Right lobe of liver (tissue), 6 donors: ENCODE data around the gene DSN1. TPM values are rescaled to one million over a fixed set of nuclear protein-coding genes. Genes with fewer than 3 reads are reported as not detected.
A peak's percentile ranks its signal among the peaks of the same experiment; 100 is the strongest.

Source experiments
- ATAC-seq, 4 donors: fragments of 200-7000 bp; cut with Tn5 transposase; one replicate each; pipeline ENCODE4 v1.9.1; 2020; ENCODE audit warnings: mild to moderate bottlenecking in 4 of 4, moderate library complexity in 4 of 4
- DNase-seq, 3 donors: peaks; one replicate each; pipeline ENCODE4 v3.0.0-alpha.2; 2020
- H3K27ac ChIP-seq, 3 donors: fragments of 200-600 bp; one replicate each; pipeline ENCODE4 v1.8.0; 2022
- H3K27me3 ChIP-seq, 2 donors: fragments of 200-600 bp; one replicate each; pipeline ENCODE4 v1.8.0; 2022
- H3K36me3 ChIP-seq, 4 donors: fragments of 200-600 bp; sonication (generic) in 1 of 4; one replicate each; pipeline versions ENCODE4 v1.5.1 to v1.8.0; 2017 to 2022; ENCODE audit warnings: control low read depth in 1 of 4
- H3K4me1 ChIP-seq, 4 donors: fragments of 200-600 bp; sonication (generic) in 1 of 4; one replicate each; pipeline versions ENCODE4 v1.5.1 to v1.8.0; 2017 to 2022; ENCODE audit warnings: control low read depth in 1 of 4
- H3K4me3 ChIP-seq, 3 donors: fragments of 200-600 bp; one replicate each; pipeline ENCODE4 v1.8.0; 2022
- H3K9me3 ChIP-seq, 4 donors: fragments of 200-600 bp; sonication (generic) in 1 of 4; one replicate each; pipeline versions ENCODE4 v1.5.1 to v1.8.0; 2017 to 2022; ENCODE audit warnings: control low read depth in 1 of 4
- POLR2A ChIP-seq: fragments of 450-650 bp; IDR thresholded peaks from one replicate; pipeline ENCODE4 v1.6.1; 2017; ENCODE audit warnings: antibody characterized with exemption, mild to moderate bottlenecking
- WGBS: methylation state at CpG from one replicate; pipeline ENCODE4 v1.1.6; 2018; ENCODE audit warnings: low coverage, low lambda C conversion rate; ENCODE audit not compliant: insufficient coverage; ENCODE audit errors: missing lambda C conversion rate; 5-methylcytosine and 5-hydroxymethylcytosine counted together
- intact Hi-C, 2 donors: fragments of 100-400 bp; cut with DNase I; formaldehyde crosslinking; loops; one replicate each; pipeline versions ENCODE4 v1.11.2 to v1.14.1; 2022
- total RNA-seq, 6 experiments: library from RNA; depleted of rRNA in 2 of 6; stranded (reverse); fragments of >200 nt in 2 of 6; fragmentation: NEBNext Ultra II Directional in 3 of 6; extraction: Animal tissue kit (Norgen Biotek cat#: 25700) in 3 of 6; gene quantifications; one replicate each; pipeline versions ENCODE4 v1.1.0 to v1.2.4, GENCODE V29; 2016 to 2023
- TF ChIP-seq, protein P1 (sequence below), 4 donors: fragments of 200-600 bp in 3 of 4; fragments of 450-650 bp in 1 of 4; IDR thresholded peaks; one replicate each; pipeline versions ENCODE4 v1.5.1 to v1.8.0; 2016 to 2022; ENCODE audit warnings: antibody characterized with exemption in 4 of 4, mild to moderate bottlenecking in 2 of 4
- donor health status: DM: no; HTN: yes; CAD: no.
- donor health status: DM: no; HTN: no; CAD: no.
- donor health status: DM: no; HTN: no; CAD: no.
- donor health status: DM: no; HTN: yes; CAD: no.
- donor health status: DM: no; HTN: yes; CAD: no.

The DSN1 gene
- total RNA-seq, 6 experiments from 2014 or later: 2.7 to 9.8 (median 4.7) TPM

DNA sequence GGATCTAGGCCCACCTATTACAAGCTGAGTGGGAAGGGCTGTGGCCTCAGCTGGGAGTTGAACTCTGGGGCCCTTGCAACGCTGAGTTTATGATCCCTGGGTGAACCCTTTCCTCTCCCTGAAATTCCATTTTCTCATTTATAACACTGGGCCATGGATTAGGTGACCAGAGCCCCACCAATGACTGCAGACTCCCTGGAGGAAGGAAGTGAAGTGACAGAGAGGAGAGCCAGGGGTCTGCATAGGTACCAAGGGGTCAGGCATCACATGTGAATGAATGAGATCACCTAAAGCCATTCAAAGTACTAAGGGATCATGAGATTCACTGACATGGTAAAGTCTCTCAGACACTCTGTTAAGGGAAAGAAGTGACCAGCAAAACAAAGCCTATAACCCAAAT, 46.5 kb upstream of the DSN1 start:
- Histone ChIP-seq H3K4me3 (no peak overlapping the region), H3K27me3 (no peaks in the 10 kb centered on the region), H3K9me3 (no peaks in the 10 kb centered on the region), H3K4me1 (no peaks in the 10 kb centered on the region), H3K36me3 (peaks cover 0 to 2% (median 0%) of the 10 kb centered on the region in 4 donors), H3K27ac (no peak overlapping the region)
- intact Hi-C loops: no loop called here
- ATAC-seq: no peak
- DNase-seq: no peak
- no CpG with 5 or more reads among the region's 1 CpG for WGBS
- TF ChIP-seq, protein P1, sequence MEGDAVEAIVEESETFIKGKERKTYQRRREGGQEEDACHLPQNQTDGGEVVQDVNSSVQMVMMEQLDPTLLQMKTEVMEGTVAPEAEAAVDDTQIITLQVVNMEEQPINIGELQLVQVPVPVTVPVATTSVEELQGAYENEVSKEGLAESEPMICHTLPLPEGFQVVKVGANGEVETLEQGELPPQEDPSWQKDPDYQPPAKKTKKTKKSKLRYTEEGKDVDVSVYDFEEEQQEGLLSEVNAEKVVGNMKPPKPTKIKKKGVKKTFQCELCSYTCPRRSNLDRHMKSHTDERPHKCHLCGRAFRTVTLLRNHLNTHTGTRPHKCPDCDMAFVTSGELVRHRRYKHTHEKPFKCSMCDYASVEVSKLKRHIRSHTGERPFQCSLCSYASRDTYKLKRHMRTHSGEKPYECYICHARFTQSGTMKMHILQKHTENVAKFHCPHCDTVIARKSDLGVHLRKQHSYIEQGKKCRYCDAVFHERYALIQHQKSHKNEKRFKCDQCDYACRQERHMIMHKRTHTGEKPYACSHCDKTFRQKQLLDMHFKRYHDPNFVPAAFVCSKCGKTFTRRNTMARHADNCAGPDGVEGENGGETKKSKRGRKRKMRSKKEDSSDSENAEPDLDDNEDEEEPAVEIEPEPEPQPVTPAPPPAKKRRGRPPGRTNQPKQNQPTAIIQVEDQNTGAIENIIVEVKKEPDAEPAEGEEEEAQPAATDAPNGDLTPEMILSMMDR (IDR thresholded peaks at IDR 0.05): no peak
- TF ChIP-seq POLR2A: no peak

DNA sequence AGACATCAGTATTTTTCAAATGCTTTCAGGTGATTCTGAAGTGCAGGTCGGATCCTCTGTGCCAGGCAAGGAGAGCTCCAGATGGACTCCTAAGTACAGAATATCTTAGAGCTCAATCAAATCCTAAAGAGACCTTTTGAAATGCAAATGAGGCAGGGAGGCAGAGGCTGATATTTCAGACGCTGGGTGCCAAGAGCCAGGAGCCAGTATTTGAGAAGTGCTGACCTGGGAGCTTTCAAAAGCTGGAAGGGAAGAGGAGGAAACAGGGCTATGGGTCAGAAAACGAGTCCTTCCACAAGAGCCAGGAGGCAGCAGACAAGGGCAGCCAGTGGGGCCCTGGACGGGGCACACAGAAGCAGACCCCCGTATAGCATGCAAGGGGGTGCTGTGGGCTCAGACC, 46.1 kb upstream of the DSN1 start:
- no peak for TF ChIP-seq POLR2A
- TF ChIP-seq, protein P1 (IDR thresholded peaks at IDR 0.05): no peak
- no peak overlapping the region for H3K27ac ChIP-seq
- intact Hi-C loops: no loop called here
- H3K36me3 ChIP-seq: peaks cover 0 to 2% (median 0%) of the 10 kb centered on the region in 4 donors
- no peaks in the 10 kb centered on the region for H3K9me3 ChIP-seq
- DNase-seq: no peak
- 27% methylated on average over 5 of the region's 5 CpGs for WGBS
- H3K4me3 ChIP-seq: no peak overlapping the region
- peak; percentile 38 to 57 (median 42) for ATAC-seq
- no peaks in the 10 kb centered on the region for H3K27me3 ChIP-seq
- no peaks in the 10 kb centered on the region for H3K4me1 ChIP-seq

DNA sequence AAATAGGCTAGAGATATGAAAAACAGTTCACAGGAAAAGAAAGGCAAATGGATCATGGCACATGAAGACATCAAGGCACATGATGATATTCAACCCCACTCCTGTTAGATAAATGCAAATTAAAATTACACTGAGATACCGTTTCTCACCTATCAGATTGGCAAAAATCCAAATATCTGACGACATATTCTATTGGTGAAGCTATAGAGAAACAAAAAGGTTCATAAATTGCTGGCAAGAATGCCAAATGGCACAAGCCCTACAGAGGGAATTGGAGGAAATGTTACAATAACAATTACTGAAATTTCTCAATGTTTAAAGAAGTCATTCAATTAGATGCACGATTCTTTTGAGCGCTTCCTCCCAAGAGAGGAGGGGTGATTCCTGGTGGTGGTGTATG, 45.3 kb upstream of the DSN1 start:
- no peak for TF ChIP-seq POLR2A
- TF ChIP-seq, protein P1 (IDR thresholded peaks at IDR 0.05): no peak
- intact Hi-C loops: no loop called here
- Histone ChIP-seq H3K27ac (no peak overlapping the region), H3K4me3 (no peak overlapping the region), H3K27me3 (no peaks in the 10 kb centered on the region), H3K36me3 (peaks cover 0 to 2% (median 0%) of the 10 kb centered on the region in 4 donors), H3K4me1 (no peaks in the 10 kb centered on the region), H3K9me3 (no peaks in the 10 kb centered on the region)
- WGBS: 71% methylated on average over 4 of the region's 4 CpGs
- DNase-seq: no peak
- ATAC-seq: no peak

DNA sequence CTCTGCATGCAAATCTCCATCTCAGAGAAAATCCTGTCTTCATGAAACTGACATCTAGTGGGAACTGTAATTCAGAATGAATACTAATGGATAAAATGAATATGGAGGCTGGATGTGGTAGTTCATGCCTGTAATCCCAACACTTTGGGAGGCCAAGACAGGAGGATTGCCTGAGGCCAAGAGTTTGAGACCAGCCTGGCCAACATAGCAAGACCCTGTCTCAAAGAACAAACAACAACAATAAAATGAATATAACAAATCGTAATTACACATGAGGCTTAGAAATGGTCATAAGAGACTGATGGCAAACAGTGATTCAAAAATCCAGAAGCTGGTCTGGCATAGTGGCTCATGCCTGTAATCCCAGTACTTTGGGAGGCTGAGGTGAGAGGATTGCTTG, 44.6 kb upstream of the DSN1 start:
- no peak for DNase-seq
- WGBS: no CpG with 5 or more reads among the region's 1 CpG
- no peak for TF ChIP-seq POLR2A
- Histone ChIP-seq H3K27ac (no peak overlapping the region), H3K36me3 (peaks cover 0 to 2% (median 0%) of the 10 kb centered on the region in 4 donors), H3K4me1 (no peaks in the 10 kb centered on the region), H3K4me3 (no peak overlapping the region), H3K27me3 (no peaks in the 10 kb centered on the region), H3K9me3 (no peaks in the 10 kb centered on the region)
- ATAC-seq: no peak
- intact Hi-C loops: no loop called here

DNA sequence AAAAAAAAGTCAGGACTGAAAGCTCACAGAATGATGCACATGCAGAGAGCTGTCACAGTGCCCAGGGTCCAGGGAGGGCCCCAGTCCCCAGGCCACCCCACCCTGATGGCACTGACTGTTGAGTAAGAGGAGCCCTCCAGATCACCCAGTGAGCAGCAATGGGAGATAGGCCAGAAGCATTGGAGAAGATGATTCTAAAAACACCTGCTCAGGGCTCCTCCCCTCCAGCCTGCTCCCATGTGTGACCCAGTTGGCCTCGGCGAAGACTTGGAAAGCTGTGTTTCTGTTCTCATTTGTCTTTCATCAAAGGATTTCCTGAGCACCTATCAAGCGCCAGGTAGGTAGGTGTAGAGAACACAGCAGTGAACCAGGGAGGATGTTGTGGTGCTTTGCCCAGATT, 43.9 kb upstream of the DSN1 start:
- DNase-seq (no peak), ATAC-seq (no peak)
- peaks cover 0 to 2% (median 0%) of the 10 kb centered on the region in 4 donors for H3K36me3 ChIP-seq
- H3K4me1 ChIP-seq: no peaks in the 10 kb centered on the region
- TF ChIP-seq POLR2A: no peak
- TF ChIP-seq, protein P1 (IDR thresholded peaks at IDR 0.05): no peak
- H3K27ac ChIP-seq: no peak overlapping the region
- no peaks in the 10 kb centered on the region for H3K27me3 ChIP-seq
- H3K9me3 ChIP-seq: no peaks in the 10 kb centered on the region
- intact Hi-C loops: no loop called here
- 100% methylated on average over 2 of the region's 3 CpGs for WGBS
- no peak overlapping the region for H3K4me3 ChIP-seq
